Endothelial cell of umbilical vein (primary cell): ENCODE measurements around the gene RGS10. TPM values are rescaled to one million over a fixed set of nuclear protein-coding genes. Genes with fewer than 3 reads are reported as not detected.

ENCODE experiments used
- BruUV-seq: library from RNA; stranded (reverse); fragments of 400-500 nt; replicated peaks from 2 replicates; lab custom pipeline; 2021; lab: Mats Ljungman, UMichigan
- CTCF ChIA-PET: fragments of 300-600, 350-600 bp; sonication (Branson Sonifier 250); formaldehyde crosslinking; loops from one replicate; lab custom pipeline; 2021; ENCODE audit warnings: antibody characterized with exemption, inconsistent platforms; lab: Charles Lee
- POLR2A ChIA-PET: fragments of 300-600, 350-600 bp; sonication (Branson Sonifier 250); formaldehyde crosslinking; loops from one replicate; lab custom pipeline; 2021; ENCODE audit warnings: antibody characterized with exemption, inconsistent platforms; lab: Charles Lee
- DNase-seq: peaks from one replicate; pipeline ENCODE4 v3.0.0-alpha.2; 2011; ENCODE audit warnings: low read depth, low spot score
- FAIRE-seq: peaks from 2 replicates; lab custom pipeline; 2011; peaks lifted over from hg19 to GRCh38; lab: Jason Lieb, UNC
- H2AFZ ChIP-seq: 2 replicates; pipeline ENCODE4 v1.6.0; 2012; ENCODE audit warnings: low read depth, low read length, control low read depth, inconsistent platforms
- H3K27ac ChIP-seq: 2 replicates; pipeline ENCODE4 v1.5.1; 2011; ENCODE audit warnings: low read depth, mild to moderate bottlenecking, control low read depth, low read length, moderate library complexity; ENCODE audit not compliant: insufficient read depth
- H3K27me3 ChIP-seq, 2 experiments: 2 replicates each; pipeline versions ENCODE4 v1.6.0 to v1.6.1; 2011; ENCODE audit warnings: low read length in 2 of 2, mixed read lengths in 1 of 2; ENCODE audit not compliant: control insufficient read depth in 2 of 2, insufficient read depth in 2 of 2
- H3K36me3 ChIP-seq, 2 experiments: 2 replicates in 1 of 2; 3 replicates in 1 of 2; pipeline ENCODE4 v1.5.1; 2011; ENCODE audit warnings: low read length in 2 of 2, mild to moderate bottlenecking in 1 of 2, moderate library complexity in 1 of 2; ENCODE audit not compliant: control insufficient read depth in 2 of 2, insufficient read depth in 2 of 2; ENCODE audit errors: extremely low read depth in 1 of 2
- H3K4me1 ChIP-seq: 3 replicates; pipeline ENCODE4 v1.5.1; 2011; ENCODE audit warnings: mild to moderate bottlenecking, low read length; ENCODE audit not compliant: control insufficient read depth, insufficient read depth; ENCODE audit errors: extremely low read depth
- H3K4me2 ChIP-seq: 2 replicates; pipeline ENCODE4 v1.6.1; 2011; ENCODE audit warnings: low read length, control low read depth, mixed read lengths; ENCODE audit not compliant: insufficient read depth
- H3K4me3 ChIP-seq, 3 experiments: fragments of 200-600 bp in 1 of 3; sonication (generic), shearing (Covaris generic) in 1 of 3; replicated peaks in 1 of 3; 2 replicates each; pipeline ENCODE4 v1.5.1; 2011 to 2016; ENCODE audit warnings: control low read depth in 3 of 3, low read length in 3 of 3, mild to moderate bottlenecking in 2 of 3, inconsistent platforms in 1 of 3, low read depth in 1 of 3, moderate library complexity in 1 of 3; ENCODE audit not compliant: insufficient read depth in 1 of 3
- H3K79me2 ChIP-seq: 2 replicates; pipeline ENCODE4 v1.6.0; 2012; ENCODE audit warnings: low read length, inconsistent platforms; ENCODE audit not compliant: control insufficient read depth, insufficient read depth
- H3K9ac ChIP-seq: replicated peaks from 2 replicates; pipeline ENCODE3; 2011; ENCODE audit warnings: low read length, control low read depth; ENCODE audit not compliant: insufficient read depth; ENCODE audit errors: extremely low read depth
- H3K9me1 ChIP-seq: replicated peaks from 3 replicates; pipeline ENCODE4 v1.6.0; 2011; ENCODE audit warnings: mild to moderate bottlenecking, low read length; ENCODE audit not compliant: control insufficient read depth, insufficient read depth; ENCODE audit errors: extremely low read depth
- H3K9me3 ChIP-seq: replicated peaks from 2 replicates; pipeline ENCODE4 v1.5.1; 2012; ENCODE audit warnings: low read length, inconsistent platforms; ENCODE audit not compliant: control insufficient read depth, insufficient read depth
- H4K20me1 ChIP-seq: replicated peaks from 2 replicates; pipeline ENCODE3; 2011; ENCODE audit warnings: mild to moderate bottlenecking, low read length; ENCODE audit not compliant: control insufficient read depth, insufficient read depth; ENCODE audit errors: extremely low read depth
- EZH2 ChIP-seq: IDR thresholded peaks from 2 replicates; pipeline ENCODE4 v1.6.1; 2012; ENCODE audit warnings: borderline replicate concordance, low read depth, mild to moderate bottlenecking, moderate library complexity, low read length, inconsistent platforms; ENCODE audit not compliant: severe bottlenecking
- FOS ChIP-seq: IDR thresholded peaks from 2 replicates; pipeline ENCODE4 v1.6.1; 2011; ENCODE audit warnings: mild to moderate bottlenecking, low read length, moderate library complexity, borderline replicate concordance; ENCODE audit not compliant: insufficient read depth
- GATA2 ChIP-seq: IDR thresholded peaks from 2 replicates; pipeline ENCODE4 v1.7.0; 2011; ENCODE audit warnings: low read depth, mild to moderate bottlenecking, moderate library complexity, mixed read lengths, low read length; ENCODE audit not compliant: insufficient read length, insufficient read depth
- JUN ChIP-seq: IDR thresholded peaks from 2 replicates; pipeline ENCODE4 v1.6.1; 2011; ENCODE audit warnings: borderline replicate concordance, low read depth; ENCODE audit not compliant: insufficient read length, insufficient read depth
- MYC ChIP-seq: IDR thresholded peaks from one replicate; pipeline ENCODE4 v1.6.1; 2011; ENCODE audit warnings: mild to moderate bottlenecking, low read depth, low read length
- POLR2A ChIP-seq: IDR thresholded peaks from 2 replicates; pipeline ENCODE4 v1.6.1; 2012; ENCODE audit warnings: low read depth, mild to moderate bottlenecking, control low read depth, low read length
- POLR2AphosphoS5 ChIP-seq: IDR thresholded peaks from 2 replicates; pipeline ENCODE4 v1.6.1; 2012; ENCODE audit warnings: low read depth, mild to moderate bottlenecking, control low read depth, low read length, moderate library complexity; ENCODE audit not compliant: insufficient read depth
- dilution Hi-C: fragments of 300-500 bp; cut with MboI; formaldehyde crosslinking; loops from one replicate; pipeline ENCODE4 v1.15.0; 2019; ENCODE audit warnings: low sequenced_read_pairs; ENCODE audit not compliant: extremely low pct_ligation_motif_present
- intact Hi-C: fragments of 100-400 bp; cut with micrococcal nuclease; formaldehyde crosslinking; loops from one replicate; pipeline ENCODE4 v1.10.0; 2022
- polyA plus RNA-seq, 4 experiments: library from polyadenylated mRNA; depleted of rRNA in 3 of 4; stranded (reverse) in 3 of 4; unstranded in 1 of 4; fragments of >200 nt; gene quantifications; 2 replicates each; pipeline versions ENCODE4 v1.2.1 to v1.2.3, GENCODE V29; 2011 to 2012; ENCODE audit warnings: missing spikeins in 1 of 4
- total RNA-seq: library from RNA; stranded (reverse); gene quantifications from 2 replicates; pipeline ENCODE4 v1.2.3, GENCODE V29; 2021
- TF ChIP-seq, protein P1 (sequence below): IDR thresholded peaks from 2 replicates; pipeline ENCODE4 v1.6.1; 2011; ENCODE audit not compliant: insufficient read depth, insufficient read length
- TF ChIP-seq, protein P2 (sequence below), 2 donors: IDR thresholded peaks; 1 replicate in 1 of 2; 2 replicates in 1 of 2; pipeline ENCODE4 v1.5.1; 2011; ENCODE audit warnings: low read length in 2 of 2, mild to moderate bottlenecking in 2 of 2, moderate library complexity in 2 of 2, control low read depth in 1 of 2, inconsistent platforms in 1 of 2, low read depth in 1 of 2; ENCODE audit not compliant: insufficient read depth in 1 of 2; ENCODE audit errors: extremely low read depth in 1 of 2

RGS10 gene
- total and polyA plus RNA-seq, 2 donors (not counting 3 experiments of a cell fraction or from before 2014, with no cell fraction given): 7.8 to 22.4 TPM

DNA sequence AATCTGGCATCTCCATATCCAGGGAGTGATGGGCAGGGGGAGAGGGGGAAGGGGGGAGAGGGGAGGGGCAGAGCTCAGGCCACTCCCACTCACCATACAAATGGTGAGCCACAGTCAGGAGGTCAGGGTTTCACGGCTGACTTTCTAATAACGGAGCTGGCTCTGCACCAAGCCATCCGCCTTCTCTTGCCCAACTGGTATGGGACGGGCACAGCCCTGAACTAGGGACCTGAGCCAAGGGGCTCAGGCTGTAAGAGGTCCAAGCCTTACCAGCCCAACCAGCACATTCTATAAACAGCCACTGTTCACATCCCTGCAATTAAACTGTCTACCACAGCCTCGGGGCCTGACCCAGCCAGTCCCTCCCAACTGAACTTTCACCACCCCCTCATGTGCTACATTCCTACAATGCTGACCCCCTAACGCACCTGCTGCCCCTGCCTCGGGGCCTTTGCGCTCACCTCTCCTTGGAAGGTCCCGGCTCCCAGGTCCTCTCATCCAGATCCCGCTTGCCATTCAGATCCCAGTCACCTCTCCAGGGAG is 32.5 kb downstream of the RGS10 start:
- no peaks in the 10 kb centered on the region for H3K4me1 ChIP-seq
- CTCF ChIA-PET: interaction anchor here (0.9 to 1.5 kb wide), 4 partner anchors 10 to 33 kb away, joined by 3 to 4 read pairs (median 4); partner anchors contain the start of gene RGS10
- dilution Hi-C loops: no loop called here
- H3K27me3 ChIP-seq: no peaks in the 10 kb centered on the region
- no peaks in the 10 kb centered on the region for H3K36me3 ChIP-seq
- H2AFZ ChIP-seq: no peak overlapping the region
- no TSS peak for BruUV-seq
- no peak overlapping the region for H3K27ac ChIP-seq
- POLR2A ChIA-PET: no interaction called here
- no peaks in the 10 kb centered on the region for H3K9me1 ChIP-seq
- no peak for TF ChIP-seq JUN
- TF ChIP-seq MYC: no peak
- TF ChIP-seq POLR2AphosphoS5: no peak
- TF ChIP-seq, protein P1, sequence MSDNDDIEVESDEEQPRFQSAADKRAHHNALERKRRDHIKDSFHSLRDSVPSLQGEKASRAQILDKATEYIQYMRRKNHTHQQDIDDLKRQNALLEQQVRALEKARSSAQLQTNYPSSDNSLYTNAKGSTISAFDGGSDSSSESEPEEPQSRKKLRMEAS: no peak
- TF ChIP-seq GATA2: no peak
- TF ChIP-seq, protein P2, sequence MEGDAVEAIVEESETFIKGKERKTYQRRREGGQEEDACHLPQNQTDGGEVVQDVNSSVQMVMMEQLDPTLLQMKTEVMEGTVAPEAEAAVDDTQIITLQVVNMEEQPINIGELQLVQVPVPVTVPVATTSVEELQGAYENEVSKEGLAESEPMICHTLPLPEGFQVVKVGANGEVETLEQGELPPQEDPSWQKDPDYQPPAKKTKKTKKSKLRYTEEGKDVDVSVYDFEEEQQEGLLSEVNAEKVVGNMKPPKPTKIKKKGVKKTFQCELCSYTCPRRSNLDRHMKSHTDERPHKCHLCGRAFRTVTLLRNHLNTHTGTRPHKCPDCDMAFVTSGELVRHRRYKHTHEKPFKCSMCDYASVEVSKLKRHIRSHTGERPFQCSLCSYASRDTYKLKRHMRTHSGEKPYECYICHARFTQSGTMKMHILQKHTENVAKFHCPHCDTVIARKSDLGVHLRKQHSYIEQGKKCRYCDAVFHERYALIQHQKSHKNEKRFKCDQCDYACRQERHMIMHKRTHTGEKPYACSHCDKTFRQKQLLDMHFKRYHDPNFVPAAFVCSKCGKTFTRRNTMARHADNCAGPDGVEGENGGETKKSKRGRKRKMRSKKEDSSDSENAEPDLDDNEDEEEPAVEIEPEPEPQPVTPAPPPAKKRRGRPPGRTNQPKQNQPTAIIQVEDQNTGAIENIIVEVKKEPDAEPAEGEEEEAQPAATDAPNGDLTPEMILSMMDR (IDR thresholded peaks at IDR 0.05; ENCODE audit: extremely low read depth in 1 of 2, insufficient read depth in 1 of 2, low read depth in 1 of 2, low read length in 2 of 2): no peak
- TF ChIP-seq FOS: no peak
- no peak for TF ChIP-seq EZH2
- no peak for TF ChIP-seq POLR2A
- H3K79me2 ChIP-seq: no peaks in the 10 kb centered on the region
- intact Hi-C loops: no loop called here
- no peaks in the 10 kb centered on the region for H4K20me1 ChIP-seq
- H3K4me3 ChIP-seq: no peak overlapping the region
- no peak for DNase-seq
- no peak overlapping the region for H3K4me2 ChIP-seq
- no peaks in the 10 kb centered on the region for H3K9me3 ChIP-seq
- FAIRE-seq: no peak
- no peak overlapping the region for H3K9ac ChIP-seq
